Endometrial microvascular endothelial cells (primary cell): ENCODE results near the gene PCDH8. TPM values are rescaled to one million over a fixed set of nuclear protein-coding genes. Genes with fewer than 3 reads are reported as not detected.

ENCODE experiments used
- in situ Hi-C: cut with HindIII; loops from 2 replicates; pipeline ENCODE4 v1.10.0; 2017; ENCODE audit warnings: low sequenced_read_pairs, low pct_unique_long_range_greater_than_20kb; ENCODE audit errors: inconsistent ontology term
- total RNA-seq: library from RNA; depleted of rRNA; stranded (reverse); fragments of >200 nt; gene quantifications from one replicate; pipeline ENCODE4 v1.2.3, GENCODE V29; 2015; ENCODE audit errors: inconsistent ontology term

Gene PCDH8
- total RNA-seq, 1 donor from 2014 or later, result not detected

- in situ Hi-C loops, result no loop called here
These were observed 2.9 kb upstream of the PCDH8 start for GRCh38 chr13:52851137-52851962.

- in situ Hi-C loops, result no loop called here
These were observed 2.1 kb upstream of the PCDH8 start for GRCh38 chr13:52850396-52851136.

GRCh38 chr13:52850072-52850395 lies 1.6 kb upstream of the PCDH8 start:
- in situ Hi-C loops, result no loop called here

GRCh38 chr13:52849291-52850071 lies 1.0 kb upstream of the PCDH8 start:
- in situ Hi-C loops, result no loop called here

GRCh38 chr13:52847682-52848432 lies 583 bp downstream of the PCDH8 start:
- in situ Hi-C loops, result no loop called here

- in situ Hi-C loops, result no loop called here
These were observed 1.1 kb downstream of the PCDH8 start for GRCh38 chr13:52847322-52847681.

- in situ Hi-C loops, result no loop called here
These were observed 1.7 kb downstream of the PCDH8 start for GRCh38 chr13:52846567-52847321.

GRCh38 chr13:52845766-52846566 lies 2.5 kb downstream of the PCDH8 start:
- in situ Hi-C loops, result no loop called here

- in situ Hi-C loops, result no loop called here
These were observed 3.1 kb downstream of the PCDH8 start for GRCh38 chr13:52845334-52845761.

GRCh38 chr13:52844836-52845235 lies 3.6 kb downstream of the PCDH8 start:
- in situ Hi-C loops, result no loop called here

- in situ Hi-C loops, result no loop called here
These were observed 6.0 kb downstream of the PCDH8 start for GRCh38 chr13:52842441-52842840.

- in situ Hi-C loops, result no loop called here
These were observed 8.4 kb downstream of the PCDH8 start for GRCh38 chr13:52840066-52840465.

- in situ Hi-C loops, result no loop called here
These were observed 9.9 kb downstream of the PCDH8 start for GRCh38 chr13:52838433-52839107.

GRCh38 chr13:52837850-52838249 lies 10.6 kb downstream of the PCDH8 start:
- in situ Hi-C loops, result no loop called here

GRCh38 chr13:52835071-52835839 lies 13.2 kb downstream of the PCDH8 start:
- in situ Hi-C loops, result no loop called here

- in situ Hi-C loops, result no loop called here
These were observed 15.1 kb downstream of the PCDH8 start for GRCh38 chr13:52833296-52833875.
